OCI-LY1 (cell line): ENCODE measurements around the gene ZMIZ1.

Source experiments
- H2AFZ ChIP-seq: fragments of 200-600 bp; sonication (generic), shearing (Covaris generic); 2 replicates; pipeline ENCODE4 v1.6.0; 2014; ENCODE audit warnings: antibody characterized with exemption, mild to moderate bottlenecking, low read length
- H3F3A ChIP-seq: fragments of 200-600 bp; sonication (generic), shearing (Covaris generic); 2 replicates; pipeline ENCODE4 v1.6.0; 2014; ENCODE audit warnings: mild to moderate bottlenecking, antibody characterized with exemption, low read length, moderate library complexity; ENCODE audit not compliant: insufficient read depth
- H3K27ac ChIP-seq: fragments of 200-600 bp; sonication (generic); 2 replicates; pipeline ENCODE4 v1.5.1; 2014; ENCODE audit warnings: low read length, mixed run types, mild to moderate bottlenecking, low read depth; ENCODE audit not compliant: poor library complexity, severe bottlenecking
- H3K27me3 ChIP-seq: fragments of 200-600 bp; sonication (generic); 2 replicates; pipeline ENCODE4 v1.6.0; 2014; ENCODE audit warnings: antibody characterized with exemption, mild to moderate bottlenecking, low read length, moderate library complexity; ENCODE audit not compliant: insufficient read depth
- H3K36me3 ChIP-seq: fragments of 200-600 bp; sonication (generic); 2 replicates; pipeline ENCODE4 v1.6.1; 2014; ENCODE audit warnings: mild to moderate bottlenecking, antibody characterized with exemption, low read length, moderate library complexity, mixed read lengths; ENCODE audit not compliant: insufficient read depth
- H3K4me1 ChIP-seq: fragments of 200-600 bp; sonication (generic); 2 replicates; pipeline ENCODE4 v1.5.1; 2014; ENCODE audit warnings: mild to moderate bottlenecking, low read length, moderate library complexity; ENCODE audit not compliant: insufficient read depth, severe bottlenecking
- H3K4me2 ChIP-seq: fragments of 200-600 bp; sonication (generic), shearing (Covaris generic); 2 replicates; pipeline ENCODE4 v1.6.1; 2014; ENCODE audit warnings: low read length
- H3K4me3 ChIP-seq: fragments of 200-600 bp; sonication (generic); 2 replicates; pipeline ENCODE4 v1.5.1; 2014; ENCODE audit warnings: low read length, low read depth, mild to moderate bottlenecking, mixed read lengths; ENCODE audit not compliant: poor library complexity, severe bottlenecking
- H3K79me2 ChIP-seq: fragments of 200-600 bp; shearing (Covaris generic); 2 replicates; pipeline ENCODE4 v1.6.1; 2016; ENCODE audit warnings: mixed run types, low read length, mixed read lengths; ENCODE audit not compliant: insufficient read depth
- H3K9ac ChIP-seq: fragments of 200-600 bp; sonication (generic), shearing (Covaris generic); 2 replicates; pipeline ENCODE4 v1.6.1; 2014; ENCODE audit warnings: mild to moderate bottlenecking, low read length, mixed read lengths
- H3K9me2 ChIP-seq: fragments of 200-600 bp; sonication (generic), shearing (Covaris generic); 2 replicates; pipeline ENCODE4 v1.6.1; 2014; ENCODE audit warnings: low read depth, mild to moderate bottlenecking, low read length, mixed read lengths
- H3K9me3 ChIP-seq: fragments of 200-600 bp; shearing (Covaris generic); 2 replicates; pipeline ENCODE4 v1.6.1; 2014; ENCODE audit warnings: low read length, mixed read lengths
- H4K20me1 ChIP-seq: fragments of 200-600 bp; sonication (generic), shearing (Covaris generic); 2 replicates; pipeline ENCODE4 v1.6.0; 2016; ENCODE audit warnings: mild to moderate bottlenecking, low read length; ENCODE audit not compliant: insufficient read depth
- CTCF ChIP-seq: fragments of 200-600 bp; sonication (generic), shearing (Covaris generic); IDR thresholded peaks from 2 replicates; pipeline ENCODE4 v1.5.1; 2017; ENCODE audit warnings: mild to moderate bottlenecking, antibody characterized with exemption, low read length, moderate library complexity, mixed read lengths
- EZH2 ChIP-seq: fragments of 200-600 bp; sonication (generic), shearing (Covaris generic); IDR thresholded peaks from 2 replicates; pipeline ENCODE4 v1.8.0; 2017; ENCODE audit warnings: borderline replicate concordance, mixed run types, mild to moderate bottlenecking, antibody characterized with exemption, low read length, moderate library complexity, mixed read lengths

ZMIZ1 gene

DNA sequence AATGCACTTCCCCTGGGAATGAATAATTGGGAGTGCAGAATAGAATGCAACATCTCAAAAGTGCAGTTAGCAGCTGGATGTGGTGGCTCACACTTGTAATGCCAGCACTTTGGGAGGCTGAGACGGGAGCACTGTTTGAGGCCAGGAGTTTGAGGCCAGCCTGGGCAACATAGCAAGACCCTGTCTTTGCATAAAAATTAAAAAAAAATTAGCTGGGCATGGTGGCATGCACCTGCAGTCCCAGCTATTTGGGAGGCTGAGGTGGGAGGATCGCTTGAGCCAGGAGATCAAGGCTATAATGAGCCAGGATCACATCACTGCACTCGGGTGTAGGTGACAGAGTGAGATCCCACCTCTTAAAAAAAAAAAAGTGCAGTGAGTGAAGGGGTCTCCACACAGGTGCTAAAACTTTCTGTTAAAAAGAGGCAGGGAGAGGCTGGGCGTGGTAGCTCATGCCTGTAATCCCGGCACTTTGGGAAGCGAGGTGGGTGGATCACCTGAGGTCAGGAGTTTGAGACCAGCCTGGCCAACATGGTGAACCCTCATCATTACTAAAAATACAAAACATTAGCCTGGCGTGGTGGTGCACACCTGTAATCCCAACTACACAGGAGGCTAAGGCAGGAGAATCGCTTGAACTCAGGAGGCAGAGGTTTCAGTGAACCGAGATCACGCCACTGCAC, 13.5 kb upstream of the ZMIZ1 start:
- no peaks in the 10 kb centered on the region for H3K9me3 ChIP-seq
- 0 out of 2 replicates have a peak, but pooled peaks cover 7% of the 10 kb centered on the region for H3K27me3 ChIP-seq
- H3K79me2 ChIP-seq = no peaks in the 10 kb centered on the region
- no peaks in the 10 kb centered on the region for H3K4me1 ChIP-seq
- TF ChIP-seq CTCF (no peak), EZH2 (no peak)
- no peaks in the 10 kb centered on the region for H4K20me1 ChIP-seq
- no peaks in the 10 kb centered on the region for H3K9me2 ChIP-seq
- H3K36me3 ChIP-seq = no peaks in the 10 kb centered on the region
- no peaks in the 10 kb centered on the region for H3F3A ChIP-seq
- no peak overlapping the region for H3K4me3 ChIP-seq
- no peak overlapping the region for H3K9ac ChIP-seq
- no peak overlapping the region for H2AFZ ChIP-seq
- H3K4me2 ChIP-seq = no peak overlapping the region
- H3K27ac ChIP-seq = no peak overlapping the region

- Histone ChIP-seq H2AFZ (no peak overlapping the region), H3K79me2 (no peaks in the 10 kb centered on the region), H3F3A (no peaks in the 10 kb centered on the region), H3K4me1 (no peaks in the 10 kb centered on the region), H3K4me3 (no peak overlapping the region), H4K20me1 (no peaks in the 10 kb centered on the region), H3K27ac (no peak overlapping the region), H3K9me2 (no peaks in the 10 kb centered on the region), H3K4me2 (no peak overlapping the region), H3K9me3 (no peaks in the 10 kb centered on the region), H3K27me3 (0 out of 2 replicates have a peak, but pooled peaks cover 8% of the 10 kb centered on the region), H3K9ac (no peak overlapping the region), H3K36me3 (no peaks in the 10 kb centered on the region)
- TF ChIP-seq CTCF (no peak), EZH2 (no peak)
Observed at GRCh38 chr10:79055892-79056291, 12.9 kb upstream of the ZMIZ1 start.

DNA sequence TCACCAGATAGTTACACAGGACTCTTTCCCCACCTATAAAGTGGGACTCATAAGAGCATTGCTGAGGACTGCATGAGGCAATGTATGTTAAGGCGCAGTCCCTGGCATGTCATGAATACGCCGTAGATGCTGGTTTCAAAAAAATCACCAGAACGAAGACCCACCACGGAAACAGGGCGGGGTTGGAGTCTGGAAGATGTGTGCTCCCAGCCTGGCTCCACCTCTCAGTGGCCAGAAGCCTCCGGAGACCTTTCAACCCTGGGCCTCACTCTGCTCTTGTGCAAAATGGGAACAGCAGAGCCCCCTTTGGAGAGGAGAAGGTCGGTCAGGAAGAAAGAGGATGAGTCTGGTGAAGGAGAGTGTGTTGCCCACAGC, 12.4 kb upstream of the ZMIZ1 start:
- Histone ChIP-seq H3F3A (no peaks in the 10 kb centered on the region), H3K4me3 (no peak overlapping the region), H3K9me2 (no peaks in the 10 kb centered on the region), H3K9ac (no peak overlapping the region), H3K4me2 (no peak overlapping the region), H4K20me1 (no peaks in the 10 kb centered on the region), H3K9me3 (no peaks in the 10 kb centered on the region), H3K27ac (no peak overlapping the region), H3K4me1 (no peaks in the 10 kb centered on the region), H3K79me2 (no peaks in the 10 kb centered on the region), H2AFZ (no peak overlapping the region), H3K36me3 (no peaks in the 10 kb centered on the region), H3K27me3 (0 out of 2 replicates have a peak, but pooled peaks cover 8% of the 10 kb centered on the region)
- TF ChIP-seq EZH2 (no peak), CTCF (no peak)
